B cell (primary cell): ENCODE measurements around the gene PACSIN1. TPM values are rescaled to one million over a fixed set of nuclear protein-coding genes. Genes with fewer than 3 reads are reported as not detected.

Source experiments
- ATAC-seq: fragments of 200-7000 bp; cut with Tn5 transposase; one replicate; pipeline ENCODE4 v1.10.0; 2021; ENCODE audit warnings: low read depth, mild to moderate bottlenecking, moderate number of reproducible peaks, moderate library complexity
- CTCF ChIA-PET: fragments of 350-600 bp; sonication (Branson Sonifier 250); formaldehyde crosslinking; loops from one replicate; lab custom pipeline; 2021; ENCODE audit warnings: antibody characterized with exemption, inconsistent platforms; lab: Charles Lee
- POLR2A ChIA-PET: fragments of 350-600 bp; sonication (Branson Sonifier 250); formaldehyde crosslinking; loops from one replicate; lab custom pipeline; 2021; ENCODE audit warnings: antibody characterized with exemption; lab: Charles Lee
- DNase-seq: peaks from one replicate; pipeline ENCODE4 v3.0.0; 2013
- H2AFZ ChIP-seq: 2 replicates; pipeline ENCODE4 v1.6.1; 2012; ENCODE audit warnings: mild to moderate bottlenecking, low read depth, low read length; ENCODE audit not compliant: insufficient read depth, poor library complexity, severe bottlenecking
- H3K27ac ChIP-seq, 2 donors: 1 replicate in 1 of 2; 2 replicates in 1 of 2; pipeline ENCODE4 v1.5.1; 2012 to 2013; ENCODE audit warnings: low read length in 2 of 2, mild to moderate bottlenecking in 2 of 2, moderate library complexity in 1 of 2
- H3K27me3 ChIP-seq, 4 experiments: fragments of 200-600 bp in 1 of 4; sonication (generic) in 1 of 4; replicated peaks in 1 of 4; 1 replicate in 2 of 4; 2 replicates in 2 of 4; pipeline versions ENCODE4 v1.6.1 to v1.7.0; 2013 to 2016; ENCODE audit warnings: low read length in 3 of 4, mild to moderate bottlenecking in 2 of 4, mixed read lengths in 1 of 4, moderate library complexity in 1 of 4; ENCODE audit not compliant: insufficient read depth in 4 of 4, control insufficient read depth in 3 of 4; ENCODE audit errors: control extremely low read depth in 1 of 4
- H3K36me3 ChIP-seq, 2 experiments: replicated peaks in 1 of 2; 1 replicate in 1 of 2; 2 replicates in 1 of 2; pipeline versions ENCODE4 v1.6.1 to v1.7.1; 2013; ENCODE audit warnings: low read length in 1 of 2; ENCODE audit not compliant: insufficient read depth in 2 of 2, control insufficient read depth in 1 of 2; ENCODE audit errors: control extremely low read depth in 1 of 2, extremely low read depth in 1 of 2
- H3K4me1 ChIP-seq, 2 donors: fragments of 200-600 bp in 1 of 2; sonication (generic) in 1 of 2; 1 replicate in 1 of 2; 2 replicates in 1 of 2; pipeline versions ENCODE4 v1.5.1 to v1.6.1; 2013 to 2017; ENCODE audit warnings: low read length in 2 of 2; ENCODE audit not compliant: control insufficient read depth in 2 of 2, insufficient read depth in 2 of 2
- H3K4me2 ChIP-seq: replicated peaks from 2 replicates; pipeline ENCODE3; 2012; ENCODE audit warnings: mild to moderate bottlenecking, low read depth, low read length; ENCODE audit not compliant: poor library complexity, severe bottlenecking
- H3K4me3 ChIP-seq, 5 experiments: fragments of 200-600 bp in 1 of 5; sonication (generic) in 1 of 5; 1 replicate in 3 of 5; 2 replicates in 2 of 5; pipeline versions ENCODE4 v1.5.1 to v1.7.0; 2011 to 2016; ENCODE audit warnings: low read length in 4 of 5, mild to moderate bottlenecking in 4 of 5, low read depth in 2 of 5, control low read depth in 1 of 5, moderate library complexity in 1 of 5; ENCODE audit not compliant: insufficient read depth in 1 of 5; ENCODE audit errors: control extremely low read depth in 1 of 5, extremely low read depth in 1 of 5
- H3K79me2 ChIP-seq: fragments of 200-600 bp; sonication (generic); one replicate; pipeline ENCODE4 v1.6.0; 2016; ENCODE audit warnings: low read length; ENCODE audit not compliant: control insufficient read depth, insufficient read depth
- H3K9ac ChIP-seq: fragments of 200-600 bp; sonication (generic); 2 replicates; pipeline ENCODE4 v1.6.1; 2017; ENCODE audit warnings: mild to moderate bottlenecking, low read length, moderate library complexity
- H3K9me3 ChIP-seq, 3 donors: one replicate each; pipeline versions ENCODE4 v1.6.1 to v1.7.1; 2013; ENCODE audit warnings: low read length in 2 of 3; ENCODE audit not compliant: control insufficient read depth in 2 of 3, insufficient read depth in 1 of 3; ENCODE audit errors: control extremely low read depth in 1 of 3
- H4K20me1 ChIP-seq: 2 replicates; pipeline ENCODE4 v1.6.0; 2012; ENCODE audit warnings: mild to moderate bottlenecking, low read length; ENCODE audit not compliant: insufficient read depth, control insufficient read depth, poor library complexity, severe bottlenecking
- H3K27ac Mint-ChIP-seq: one replicate; pipeline ENCODE4 v1.8.0; 2021; ENCODE audit warnings: mixed read lengths
- H3K27me3 Mint-ChIP-seq: one replicate; pipeline ENCODE4 v1.8.0; 2021; ENCODE audit warnings: mixed read lengths
- H3K4me1 Mint-ChIP-seq: one replicate; pipeline ENCODE4 v1.8.0; 2021; ENCODE audit warnings: mixed read lengths
- H3K4me3 Mint-ChIP-seq: one replicate; pipeline ENCODE4 v1.8.0; 2021; ENCODE audit warnings: mixed read lengths
- H3K9me3 Mint-ChIP-seq: one replicate; pipeline ENCODE4 v1.8.0; 2022; ENCODE audit warnings: mixed read lengths; ENCODE audit not compliant: insufficient read depth
- CTCF ChIP-seq: fragments of 200-600 bp; IDR thresholded peaks from one replicate; pipeline ENCODE4 v1.8.0; 2022; ENCODE audit warnings: antibody characterized with exemption, mild to moderate bottlenecking
- EZH2 ChIP-seq: IDR thresholded peaks from 2 replicates; pipeline ENCODE4 v1.6.1; 2012; ENCODE audit warnings: borderline replicate concordance, low read depth, mild to moderate bottlenecking, moderate library complexity, low read length; ENCODE audit not compliant: insufficient read depth, poor library complexity, severe bottlenecking
- WGBS: methylation state at CpG from one replicate; pipeline ENCODE4 v1.1.5; 2013; ENCODE audit warnings: missing lambda C conversion rate; ENCODE audit not compliant: insufficient coverage; 5-methylcytosine and 5-hydroxymethylcytosine counted together
- intact Hi-C: fragments of 100-400 bp; cut with micrococcal nuclease; formaldehyde crosslinking; loops from one replicate; pipeline ENCODE4 v1.10.0; 2022
- polyA plus RNA-seq: library from polyadenylated mRNA; depleted of rRNA; stranded (reverse); fragments of >200 nt; gene quantifications from 2 replicates; pipeline ENCODE4 v1.2.3, GENCODE V29; 2012
- total RNA-seq, 2 donors: library from RNA; stranded (reverse); fragments of 120-200 nt in 1 of 2; gene quantifications; 1 replicate in 1 of 2; 2 replicates in 1 of 2; pipeline versions ENCODE4 v1.2.3 to v1.2.4, GENCODE V29; 2013 to 2022

PACSIN1 gene
- total and polyA plus RNA-seq, 2 donors (not counting 1 experiment from before 2014, with no cell fraction given), result 0.18 to 0.20 TPM

DNA sequence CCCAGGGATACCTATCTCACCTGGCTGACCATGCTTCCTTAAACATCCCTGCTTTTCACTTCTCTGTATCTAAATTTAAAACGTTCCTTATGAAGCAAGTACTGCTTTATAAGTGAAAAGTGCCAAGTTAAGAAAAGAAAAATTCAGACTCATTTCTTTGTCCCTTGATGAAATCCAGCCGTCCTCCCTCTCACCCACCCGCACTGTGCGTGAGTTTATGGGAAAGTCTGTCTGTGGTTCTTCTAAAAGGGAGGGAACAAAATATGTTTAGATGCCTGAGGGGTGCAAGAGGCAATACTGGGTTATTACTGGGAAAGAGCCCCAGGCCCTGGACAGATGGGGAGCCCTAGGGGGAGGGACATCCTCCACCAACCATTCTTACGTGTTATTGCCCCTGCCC is 59.1 kb downstream of the PACSIN1 start:
- WGBS, result no CpG with 5 or more reads among the region's 5 CpGs

More for the DNA sequence above, 59.1 kb downstream of the PACSIN1 start:
- DNase-seq (no peak), ATAC-seq (no peak)
- no peaks in the 10 kb centered on the region for H3K9me3 Mint-ChIP-seq
- Histone ChIP-seq H3K9ac (no peak overlapping the region), H3K9me3 (no peaks in the 10 kb centered on the region), H3K36me3 (no peaks in the 10 kb centered on the region), H3K27me3 (no peaks in the 10 kb centered on the region), H3K79me2 (no peaks in the 10 kb centered on the region), H2AFZ (no peak overlapping the region), H3K4me3 (no peak overlapping the region), H3K4me1 (peaks cover 13 to 20% of the 10 kb centered on the region in 2 donors), H3K27ac (no peak overlapping the region), H4K20me1 (no peaks in the 10 kb centered on the region), H3K4me2 (no peak overlapping the region)
- no peak overlapping the region for H3K27ac Mint-ChIP-seq
- no peak overlapping the region for H3K4me3 Mint-ChIP-seq
- TF ChIP-seq EZH2 (no peak), CTCF (no peak)
- CTCF ChIA-PET, result no interaction called here
- POLR2A ChIA-PET, result no interaction called here
- intact Hi-C loops, result loop anchor here (10.0 kb wide), 1 partner anchor 340 kb away; no protein-coding TSS in a partner anchor
- peaks cover 15% of the 10 kb centered on the region for H3K4me1 Mint-ChIP-seq
- no peaks in the 10 kb centered on the region for H3K27me3 Mint-ChIP-seq
